22Rv1 (cell line): Measurements from ENCODE around the gene RPN2.

Experiments
- H3K27ac ChIP-seq: fragments of 450-650 bp; 2 replicates; pipeline ENCODE4 v1.5.1; 2017
- CTCF ChIP-seq: fragments of 450-650 bp; IDR thresholded peaks from 2 replicates; pipeline ENCODE4 v1.5.1; 2017; ENCODE audit warnings: mild to moderate bottlenecking
- ZFX ChIP-seq: fragments of 450-650 bp; IDR thresholded peaks from 2 replicates; pipeline ENCODE4 v1.6.1; 2017; ENCODE audit warnings: antibody characterized with exemption, borderline replicate concordance

RPN2 gene

GRCh38 chr20:37243076-37243936 is 64.2 kb downstream of the RPN2 start:
- TF ChIP-seq CTCF (no peak), ZFX (no peak)
- no peak overlapping the region for H3K27ac ChIP-seq

GRCh38 chr20:37243937-37244571 is 64.9 kb downstream of the RPN2 start:
- H3K27ac ChIP-seq = no peak overlapping the region
- TF ChIP-seq ZFX = no peak
- no peak for TF ChIP-seq CTCF

- TF ChIP-seq CTCF (no peak), ZFX (no peak)
- H3K27ac ChIP-seq = no peak overlapping the region
Observed at GRCh38 chr20:37244572-37244957, 65.4 kb downstream of the RPN2 start.

GRCh38 chr20:37245216-37246150 is 66.4 kb downstream of the RPN2 start:
- no peak overlapping the region for H3K27ac ChIP-seq

GRCh38 chr20:37246736-37247135 is 67.6 kb downstream of the RPN2 start:
- TF ChIP-seq CTCF = no peak
- TF ChIP-seq ZFX = no peak
- no peak overlapping the region for H3K27ac ChIP-seq

More at GRCh38 chr20:37245216-37246150, 66.4 kb downstream of the RPN2 start:
- no peak for TF ChIP-seq CTCF
- TF ChIP-seq ZFX = no peak

- no peak overlapping the region for H3K27ac ChIP-seq
- TF ChIP-seq ZFX (no peak), CTCF (no peak)
Observed at GRCh38 chr20:37247547-37247946, 68.4 kb downstream of the RPN2 start.
